IMR-90 (cell line): ENCODE measurements around the gene MAEA. TPM values are rescaled to one million over a fixed set of nuclear protein-coding genes. Genes with fewer than 3 reads are reported as not detected.

ENCODE experiments used
- ATAC-seq: fragments of 200-7000 bp; cut with Tn5 transposase; 2 replicates; pipeline ENCODE4 v1.9.1; 2020; ENCODE audit warnings: low read depth, mild to moderate bottlenecking, moderate library complexity
- BruUV-seq: library from RNA; stranded (reverse); fragments of 400-500 nt; replicated peaks from 2 replicates; lab custom pipeline; 2021; lab: Mats Ljungman, UMichigan
- CTCF ChIA-PET: fragments of 300-600 bp; formaldehyde crosslinking; extraction: SDS; loops from one replicate; lab custom pipeline; 2021; ENCODE audit warnings: antibody characterized with exemption; lab: Yijun Ruan, JAX
- POLR2A ChIA-PET: fragments of 300-600 bp; sonication (Branson Sonifier 250); formaldehyde crosslinking; loops from one replicate; lab custom pipeline; 2022; ENCODE audit warnings: antibody characterized with exemption; ENCODE audit not compliant: unreplicated experiment; lab: Charles Lee
- DNase-seq: peaks from one replicate; pipeline ENCODE4 v3.0.0; 2013
- H2AFZ ChIP-seq: replicated peaks from 2 replicates; pipeline ENCODE3; 2013; ENCODE audit warnings: low read length, mild to moderate bottlenecking; ENCODE audit not compliant: poor library complexity
- H2AK5ac ChIP-seq: 2 replicates; pipeline ENCODE4 v1.6.1; 2013; ENCODE audit warnings: low read depth, low read length, inconsistent platforms
- H2AK9ac ChIP-seq: replicated peaks from 2 replicates; pipeline ENCODE3; 2013; ENCODE audit warnings: mild to moderate bottlenecking, low read depth, low read length, moderate library complexity; ENCODE audit not compliant: poor library complexity
- H2BK120ac ChIP-seq: 2 replicates; pipeline ENCODE4 v1.6.1; 2013; ENCODE audit warnings: low read depth, low read length, inconsistent platforms
- H2BK15ac ChIP-seq: 3 replicates; pipeline ENCODE4 v1.6.1; 2013; ENCODE audit warnings: low read depth, low read length, inconsistent platforms
- H2BK20ac ChIP-seq: 2 replicates; pipeline ENCODE4 v1.6.1; 2013; ENCODE audit warnings: low read depth, mild to moderate bottlenecking, inconsistent platforms, low read length, moderate library complexity
- H2BK5ac ChIP-seq: 2 replicates; pipeline ENCODE4 v1.6.1; 2013; ENCODE audit warnings: mild to moderate bottlenecking, low read depth, low read length, inconsistent platforms; ENCODE audit not compliant: poor library complexity, severe bottlenecking
- H3K14ac ChIP-seq: replicated peaks from 2 replicates; pipeline ENCODE4 v1.6.1; 2013; ENCODE audit warnings: low read depth, low read length, inconsistent platforms
- H3K18ac ChIP-seq: 2 replicates; pipeline ENCODE4 v1.6.1; 2013; ENCODE audit warnings: low read depth, low read length, control low read depth
- H3K23ac ChIP-seq: 2 replicates; pipeline ENCODE4 v1.6.1; 2013; ENCODE audit warnings: low read depth, low read length, inconsistent platforms
- H3K27ac ChIP-seq: 2 replicates; pipeline ENCODE4 v1.5.1; 2013; ENCODE audit warnings: mild to moderate bottlenecking, control low read depth, low read length; ENCODE audit not compliant: insufficient read depth
- H3K27me3 ChIP-seq: 2 replicates; pipeline ENCODE4 v1.6.1; 2013; ENCODE audit warnings: low read length; ENCODE audit not compliant: control insufficient read depth, insufficient read depth
- H3K36me3 ChIP-seq: 2 replicates; pipeline ENCODE4 v1.6.1; 2013; ENCODE audit warnings: low read length, mixed read lengths; ENCODE audit not compliant: control insufficient read depth, insufficient read depth
- H3K4ac ChIP-seq: 2 replicates; pipeline ENCODE4 v1.6.1; 2013; ENCODE audit warnings: low read depth, low read length, inconsistent platforms
- H3K4me1 ChIP-seq: 2 replicates; pipeline ENCODE4 v1.6.1; 2013; ENCODE audit warnings: low read length, mixed read lengths; ENCODE audit not compliant: control insufficient read depth, insufficient read depth
- H3K4me2 ChIP-seq: 2 replicates; pipeline ENCODE4 v1.6.1; 2013; ENCODE audit warnings: low read depth, mild to moderate bottlenecking, control low read depth, low read length, moderate library complexity
- H3K4me3 ChIP-seq: 2 replicates; pipeline ENCODE4 v1.5.1; 2013; ENCODE audit warnings: low read depth, mild to moderate bottlenecking, control low read depth, low read length, moderate library complexity; ENCODE audit not compliant: insufficient read depth
- H3K56ac ChIP-seq: 2 replicates; pipeline ENCODE4 v1.6.1; 2013; ENCODE audit warnings: low read length, inconsistent platforms; ENCODE audit not compliant: insufficient read depth; ENCODE audit errors: extremely low read depth
- H3K79me1 ChIP-seq, 2 experiments: 2 replicates each; pipeline ENCODE4 v1.6.1; 2013; ENCODE audit warnings: low read length in 2 of 2, inconsistent platforms in 1 of 2, low read depth in 1 of 2
- H3K9ac ChIP-seq: 2 replicates; pipeline ENCODE4 v1.6.1; 2013; ENCODE audit warnings: low read depth, low read length, control low read depth
- H3K9me1 ChIP-seq: 2 replicates; pipeline ENCODE4 v1.6.1; 2013; ENCODE audit warnings: low read length, inconsistent platforms; ENCODE audit not compliant: insufficient read depth
- H3K9me3 ChIP-seq: 2 replicates; pipeline ENCODE4 v1.6.1; 2013; ENCODE audit warnings: low read length; ENCODE audit not compliant: control insufficient read depth, insufficient read depth
- H4K20me1 ChIP-seq: 2 replicates; pipeline ENCODE4 v1.6.1; 2013; ENCODE audit warnings: low read length, inconsistent platforms; ENCODE audit not compliant: insufficient read depth
- H4K5ac ChIP-seq: 2 replicates; pipeline ENCODE4 v1.6.1; 2013; ENCODE audit warnings: mild to moderate bottlenecking, low read depth, low read length, control low read depth
- H4K8ac ChIP-seq, 2 experiments: 2 replicates each; pipeline ENCODE4 v1.6.1; 2013; ENCODE audit warnings: low read depth in 2 of 2, low read length in 2 of 2, control low read depth in 1 of 2, inconsistent platforms in 1 of 2
- H4K91ac ChIP-seq: 2 replicates; pipeline ENCODE4 v1.6.1; 2013; ENCODE audit warnings: low read depth, low read length, inconsistent platforms; ENCODE audit not compliant: insufficient read depth
- BHLHE40 ChIP-seq: fragments of 150-350 bp; IDR thresholded peaks from 2 replicates; pipeline ENCODE4 v1.6.1; 2016; ENCODE audit warnings: mild to moderate bottlenecking, low read depth, low read length
- CEBPB ChIP-seq: IDR thresholded peaks from 2 replicates; pipeline ENCODE4 v1.6.1; 2012; ENCODE audit warnings: low read depth, low read length, improper control_type of control experiment
- CHD1 ChIP-seq: IDR thresholded peaks from 2 replicates; pipeline ENCODE4 v1.6.1; 2012; ENCODE audit warnings: low read depth, low read length, improper control_type of control experiment
- CTCF ChIP-seq: conservative IDR thresholded peaks from 2 replicates; pipeline ENCODE4 v1.5.1; 2012; ENCODE audit warnings: mild to moderate bottlenecking, low read depth, low read length, improper control_type of control experiment
- ELK1 ChIP-seq: fragments of 150-350 bp; IDR thresholded peaks from 2 replicates; pipeline ENCODE4 v1.6.1; 2016; ENCODE audit warnings: low read depth, mild to moderate bottlenecking, low read length, moderate library complexity, borderline replicate concordance
- FOS ChIP-seq: fragments of 150-350 bp; IDR thresholded peaks from 2 replicates; pipeline ENCODE4 v1.6.1; 2016; ENCODE audit warnings: low read depth, low read length
- MAFK ChIP-seq: IDR thresholded peaks from 2 replicates; pipeline ENCODE4 v1.6.1; 2012; ENCODE audit warnings: low read depth, low read length, improper control_type of control experiment
- MAZ ChIP-seq: IDR thresholded peaks from 2 replicates; pipeline ENCODE4 v1.6.1; 2012; ENCODE audit warnings: low read depth, mild to moderate bottlenecking, low read length, improper control_type of control experiment, moderate library complexity, borderline replicate concordance
- MXI1 ChIP-seq: IDR thresholded peaks from 2 replicates; pipeline ENCODE4 v1.6.1; 2012; ENCODE audit warnings: low read depth, mild to moderate bottlenecking, low read length, moderate library complexity, borderline replicate concordance
- NFE2L2 ChIP-seq: fragments of 150-350 bp; IDR thresholded peaks from 2 replicates; pipeline ENCODE4 v1.6.1; 2016; ENCODE audit warnings: low read depth, mild to moderate bottlenecking, low read length
- POLR2A ChIP-seq: IDR thresholded peaks from 2 replicates; pipeline ENCODE4 v1.6.1; 2012; ENCODE audit warnings: mild to moderate bottlenecking, low read depth, low read length
- RAD21 ChIP-seq: IDR thresholded peaks from 2 replicates; pipeline ENCODE4 v1.6.1; 2012; ENCODE audit warnings: low read length, improper control_type of control experiment
- RCOR1 ChIP-seq: IDR thresholded peaks from 2 replicates; pipeline ENCODE4 v1.6.1; 2012; ENCODE audit warnings: mild to moderate bottlenecking, low read length, improper control_type of control experiment; ENCODE audit not compliant: insufficient replicate concordance
- RFX5 ChIP-seq: IDR thresholded peaks from 2 replicates; pipeline ENCODE4 v1.8.0; 2012; ENCODE audit warnings: low read depth, mild to moderate bottlenecking, low read length, moderate library complexity
- SMC3 ChIP-seq: fragments of 150-350 bp; IDR thresholded peaks from 2 replicates; pipeline ENCODE4 v1.6.1; 2016; ENCODE audit warnings: low read depth, mild to moderate bottlenecking, antibody characterized with exemption, low read length, moderate library complexity
- WGBS, 2 experiments: methylation state at CpG; one replicate each; pipeline versions ENCODE4 v1.1.5 to v1.1.7; 2013; ENCODE audit warnings: missing lambda C conversion rate in 2 of 2; ENCODE audit not compliant: insufficient read length in 1 of 2; ENCODE audit errors: extremely low coverage in 2 of 2; 5-methylcytosine and 5-hydroxymethylcytosine counted together
- dilution Hi-C: fragments of 300-500 bp; cut with HindIII; formaldehyde crosslinking; loops from one replicate; pipeline ENCODE4 v1.14.3; 2018; ENCODE audit warnings: low sequenced_read_pairs; ENCODE audit not compliant: unreplicated experiment
- in situ Hi-C: fragments of 300-500 bp; cut with MboI; formaldehyde crosslinking; loops from 3 replicates; pipeline ENCODE4 v1.14.3; 2019; ENCODE audit warnings: low sequenced_read_pairs, inconsistent platforms, mixed read lengths
- intact Hi-C: fragments of 100-400 bp; cut with micrococcal nuclease; formaldehyde crosslinking; loops from 2 replicates; pipeline ENCODE4 v1.10.0; 2022
- polyA plus RNA-seq, 3 experiments: library from polyadenylated mRNA; depleted of rRNA; stranded (reverse); fragments of >200 nt; gene quantifications; 2 replicates each; pipeline ENCODE4 v1.2.3, GENCODE V29; 2012; ENCODE audit warnings: low replicate concordance in 1 of 3
- total RNA-seq: library from RNA; depleted of rRNA; stranded (reverse); fragments of >200 nt; gene quantifications from 2 replicates; pipeline ENCODE4 v1.2.3, GENCODE V29; 2012

The MAEA gene
- total and polyA plus RNA-seq, 2 of the 4 experiments (the other 2 are of a cell fraction) = 61.5 to 108 TPM

GRCh38 chr4:1354983-1355275, 65.2 kb downstream of the MAEA start:
- H4K8ac ChIP-seq = no peak overlapping the region
- ChIA-PET CTCF (no interaction called here), POLR2A (no interaction called here)
- intact Hi-C loops (loop anchor here (5.0 kb wide), 1 partner anchor 157 kb away; no protein-coding TSS in a partner anchor), dilution Hi-C loops (no loop called here), in situ Hi-C loops (loop anchor here (5.0 to 10.0 kb wide), 2 partner anchors 223 to 280 kb away; no protein-coding TSS in a partner anchor)
- H3K4me3 ChIP-seq = no peak overlapping the region
- H2BK20ac ChIP-seq = no peak overlapping the region
- no peak for DNase-seq
- BruUV-seq = no TSS peak
- WGBS, 2 experiments = 92% methylated on average over 12 of the region's 18 CpGs; no CpG with 5 or more reads in 1 of the 2 experiments
- no peak overlapping the region for H3K4ac ChIP-seq
- no peak overlapping the region for H2BK5ac ChIP-seq
- no peak overlapping the region for H4K5ac ChIP-seq
- no peak overlapping the region for H3K4me2 ChIP-seq
- TF ChIP-seq CHD1 (no peak), FOS (no peak), NFE2L2 (no peak), RFX5 (no peak), RAD21 (no peak), POLR2A (no peak), ELK1 (no peak), SMC3 (no peak), MAZ (no peak), CEBPB (no peak), MXI1 (no peak), RCOR1 (no peak), CTCF (no peak), MAFK (no peak), BHLHE40 (no peak)
- peaks cover 4% of the 10 kb centered on the region; the same call in 1 of the 2 replicates for H4K20me1 ChIP-seq
- peaks cover 45% of the 10 kb centered on the region for H3K36me3 ChIP-seq
- H2AFZ ChIP-seq = no peak overlapping the region
- no peak overlapping the region for H3K18ac ChIP-seq
- no peaks in the 10 kb centered on the region for H3K4me1 ChIP-seq
- no peak overlapping the region for H3K14ac ChIP-seq
- no peak overlapping the region for H2BK120ac ChIP-seq
- H3K23ac ChIP-seq = no peak overlapping the region
- H2AK5ac ChIP-seq = no peak overlapping the region
- H3K9ac ChIP-seq = no peak overlapping the region
- no peak overlapping the region for H3K27ac ChIP-seq
- no peak overlapping the region for H3K56ac ChIP-seq
- peaks cover 5 to 6% of the 10 kb centered on the region in 2 experiments; a peak in 2 of 4 replicates for H3K79me1 ChIP-seq
- H3K9me3 ChIP-seq = no peaks in the 10 kb centered on the region
- ATAC-seq = no peak
- H2BK15ac ChIP-seq = no peak overlapping the region
- H3K27me3 ChIP-seq = no peaks in the 10 kb centered on the region
- H4K91ac ChIP-seq = no peak overlapping the region
- no peaks in the 10 kb centered on the region for H3K9me1 ChIP-seq
- no peak overlapping the region for H2AK9ac ChIP-seq
